HG03039 (cell line): ENCODE measurements around the gene TACR2.

Source experiments
- ATAC-seq: cut with Tn5 transposase; IDR thresholded peaks from one replicate; pipeline ENCODE4 v1.9.1; 2021; ENCODE audit warnings: mild to moderate bottlenecking, moderate library complexity; ENCODE audit not compliant: unreplicated experiment

The TACR2 gene

GRCh38 chr10:69377191-69377590 is 39.5 kb downstream of the TACR2 start:
- ATAC-seq, result no peak

DNA sequence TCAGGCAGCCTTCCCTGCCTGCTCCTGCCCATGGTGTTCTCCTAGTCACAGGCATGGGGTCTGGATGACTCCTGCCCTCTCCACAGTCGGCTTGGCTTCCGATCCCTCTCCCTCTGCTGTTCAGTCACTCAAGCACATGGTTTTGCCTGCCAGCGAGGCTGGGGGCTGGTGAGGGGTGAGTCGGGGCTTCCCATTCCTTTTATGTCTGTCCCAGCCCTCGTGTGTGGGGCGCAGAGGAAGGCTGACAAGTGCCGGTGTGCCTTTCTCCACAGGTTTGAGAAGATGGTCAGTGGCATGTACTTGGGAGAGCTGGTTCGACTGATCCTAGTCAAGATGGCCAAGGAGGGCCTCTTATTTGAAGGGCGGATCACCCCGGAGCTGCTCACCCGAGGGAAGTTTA is 40.1 kb downstream of the TACR2 start:
- no peak for ATAC-seq

DNA sequence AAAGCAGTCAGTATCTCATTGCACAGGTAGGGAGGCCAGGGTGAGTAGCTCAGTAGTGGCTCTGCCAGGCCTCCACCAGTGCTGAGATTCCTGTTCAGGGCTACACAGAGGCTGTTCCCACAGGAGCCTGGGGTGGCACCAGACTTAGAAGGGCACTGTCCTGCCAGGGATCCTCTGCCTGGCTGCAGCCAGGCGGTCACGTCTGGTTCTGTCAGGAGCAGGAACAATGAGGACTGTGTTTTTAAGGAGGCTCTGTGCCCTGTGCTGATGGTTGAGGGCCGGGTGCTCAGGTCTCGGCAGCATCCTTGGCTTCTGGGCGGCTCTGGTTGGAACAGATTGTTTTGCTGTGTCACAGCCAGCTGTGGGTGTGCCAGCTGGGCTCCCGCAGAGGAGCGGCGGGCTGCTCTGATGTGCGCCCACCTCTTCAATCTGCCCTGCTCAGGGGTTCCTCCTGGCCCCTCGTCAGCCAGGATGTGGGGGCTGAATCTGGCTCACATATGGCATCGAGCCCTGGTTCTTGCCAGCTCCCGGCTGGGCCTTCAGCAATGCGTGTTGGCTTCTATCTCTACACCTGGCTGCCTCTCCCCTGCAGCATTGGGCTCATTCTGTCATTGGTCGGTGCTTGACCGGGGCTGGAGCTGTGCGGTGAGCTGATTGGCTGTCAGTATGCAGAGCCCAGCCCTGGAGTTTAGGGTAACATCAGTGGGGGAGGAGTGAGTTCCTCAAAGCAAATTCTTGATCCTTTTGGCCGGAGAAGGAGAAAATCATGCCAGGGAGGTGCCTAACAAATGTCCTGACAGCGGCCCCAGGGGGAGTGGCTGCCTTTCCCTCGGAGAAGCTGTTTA is 41.2 kb downstream of the TACR2 start:
- ATAC-seq, result no peak

DNA sequence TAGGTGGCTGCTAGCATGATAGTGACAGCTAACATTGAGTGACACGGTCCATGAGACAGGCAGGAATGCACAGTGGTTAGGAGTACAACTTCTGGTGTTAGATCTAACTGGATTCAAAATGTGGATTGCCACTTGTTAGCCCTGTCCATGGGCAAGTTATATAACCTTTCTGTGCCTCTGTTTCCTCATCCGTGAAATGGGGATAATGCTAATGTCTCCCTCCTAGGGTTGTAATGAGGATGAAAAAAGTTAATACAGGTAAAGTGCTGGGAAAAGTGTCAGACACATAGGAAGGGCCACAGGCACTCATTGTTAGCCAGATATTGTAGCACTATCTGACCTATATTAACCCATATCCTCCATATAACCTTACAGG is 41.8 kb downstream of the TACR2 start:
- no peak for ATAC-seq

DNA sequence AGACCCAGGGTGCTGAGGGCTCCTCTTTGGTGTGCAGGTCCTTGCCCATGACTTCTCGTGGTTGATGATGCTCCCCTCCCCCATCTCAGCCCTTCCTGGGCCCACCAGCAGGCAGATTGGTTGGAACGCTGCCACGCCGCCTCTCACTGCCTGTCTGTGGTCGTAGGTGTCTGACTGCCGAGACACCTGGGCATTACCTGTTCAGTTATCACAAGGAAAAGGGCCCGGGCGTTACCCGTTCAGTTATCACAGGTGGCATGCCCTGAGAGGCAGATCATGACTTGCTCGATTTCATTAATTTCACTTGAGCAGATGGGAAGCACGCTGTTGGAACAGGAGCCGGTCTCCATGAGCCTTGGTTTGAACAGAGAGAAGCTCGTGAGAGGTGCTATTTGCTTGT is 42.5 kb downstream of the TACR2 start:
- ATAC-seq, result no peak

GRCh38 chr10:69372126-69372980 is 44.4 kb downstream of the TACR2 start:
- no peak for ATAC-seq

DNA sequence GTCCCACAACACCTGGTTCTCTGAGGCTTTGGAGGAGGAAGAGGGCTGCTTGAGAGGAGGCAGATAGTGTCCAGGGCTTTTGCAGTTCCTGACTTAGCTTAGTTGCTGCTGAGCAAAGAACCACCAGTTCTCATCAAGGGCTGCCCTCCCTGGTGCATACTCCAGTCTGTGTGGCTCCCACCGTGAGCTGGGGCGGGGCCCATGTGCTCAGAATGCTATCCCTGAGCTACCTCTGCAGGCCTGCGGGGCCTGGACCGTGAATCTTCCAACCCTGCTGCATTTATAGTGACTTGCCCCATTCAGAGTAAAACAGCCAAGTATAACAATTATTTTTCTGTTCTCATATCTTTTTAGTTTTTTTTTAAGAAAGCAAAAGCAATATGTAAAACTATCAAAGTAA is 49.2 kb downstream of the TACR2 start:
- no peak for ATAC-seq

DNA sequence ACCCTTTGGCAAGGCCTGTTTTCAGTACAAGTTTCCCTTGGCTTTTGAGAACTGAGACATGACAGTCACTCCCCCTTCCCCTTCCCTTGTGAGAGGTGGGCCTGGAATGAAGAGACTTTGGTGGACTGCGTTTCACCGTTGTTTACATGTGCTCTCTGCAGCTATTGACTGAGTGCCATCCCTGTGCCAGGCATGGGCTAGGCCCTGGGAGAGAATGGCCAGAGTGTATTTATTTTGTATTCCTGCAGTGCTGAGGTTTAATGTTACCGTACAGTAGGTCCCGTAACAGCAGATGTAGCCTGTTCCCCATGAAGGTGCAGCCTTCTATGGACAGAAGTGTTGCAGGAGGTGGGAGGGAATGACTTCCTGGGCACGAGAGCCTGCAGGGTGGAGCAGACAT is 50.0 kb downstream of the TACR2 start:
- ATAC-seq, result no peak

DNA sequence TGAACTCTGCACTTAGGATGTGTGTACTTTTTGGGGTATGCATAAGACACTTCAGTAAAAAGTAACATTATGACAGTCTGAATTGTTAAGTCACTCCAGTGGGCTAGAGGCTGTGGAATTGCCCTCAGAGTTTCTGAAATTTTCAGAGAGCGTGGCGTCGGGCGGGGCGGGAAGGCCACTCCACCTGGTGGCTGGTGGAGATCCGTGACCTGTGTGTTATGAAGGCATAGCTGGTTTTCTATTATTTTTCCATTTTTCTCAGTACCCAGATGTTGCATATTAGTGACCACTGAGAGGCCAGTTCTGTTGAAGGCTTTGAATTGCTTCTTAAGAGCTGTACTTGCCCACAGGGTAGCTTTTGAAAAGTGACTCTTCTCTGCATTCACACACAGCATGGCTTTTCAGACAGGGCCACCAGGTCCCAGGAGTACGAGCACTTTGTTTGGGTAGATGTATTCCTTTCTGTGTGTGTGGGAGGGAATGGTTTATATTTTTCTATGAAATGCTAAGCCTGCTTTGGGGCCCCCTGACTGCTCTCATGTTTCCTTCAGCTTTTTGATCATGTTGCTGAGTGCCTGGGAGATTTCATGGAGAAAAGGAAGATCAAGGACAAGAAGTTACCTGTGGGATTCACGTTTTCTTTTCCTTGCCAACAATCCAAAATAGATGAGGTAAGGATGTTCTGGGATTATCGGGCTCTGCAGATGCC is 52.3 kb downstream of the TACR2 start:
- ATAC-seq, result no peak

GRCh38 chr10:69363666-69364065 is 53.1 kb downstream of the TACR2 start:
- ATAC-seq, result no peak

- ATAC-seq, result no peak
These were observed 54.2 kb downstream of the TACR2 start for GRCh38 chr10:69362471-69362954.

DNA sequence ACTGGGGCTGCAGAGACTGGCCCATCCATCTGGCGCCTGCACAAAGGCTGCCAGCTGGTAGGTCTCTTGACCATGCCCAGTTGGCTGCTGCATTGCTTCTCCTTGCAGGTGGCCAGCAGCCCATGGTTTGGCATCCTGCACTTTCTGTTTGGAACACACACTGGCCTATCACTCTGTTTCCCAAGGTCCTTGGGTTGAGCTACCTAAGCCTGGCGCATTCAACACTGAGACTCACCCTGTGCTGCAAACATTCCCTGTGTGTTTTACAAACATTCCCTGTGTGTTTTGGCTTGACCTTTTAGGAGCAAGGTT is 55.5 kb downstream of the TACR2 start:
- ATAC-seq, result no peak

- no peak for ATAC-seq
These were observed 56.0 kb downstream of the TACR2 start for GRCh38 chr10:69360485-69361302.

DNA sequence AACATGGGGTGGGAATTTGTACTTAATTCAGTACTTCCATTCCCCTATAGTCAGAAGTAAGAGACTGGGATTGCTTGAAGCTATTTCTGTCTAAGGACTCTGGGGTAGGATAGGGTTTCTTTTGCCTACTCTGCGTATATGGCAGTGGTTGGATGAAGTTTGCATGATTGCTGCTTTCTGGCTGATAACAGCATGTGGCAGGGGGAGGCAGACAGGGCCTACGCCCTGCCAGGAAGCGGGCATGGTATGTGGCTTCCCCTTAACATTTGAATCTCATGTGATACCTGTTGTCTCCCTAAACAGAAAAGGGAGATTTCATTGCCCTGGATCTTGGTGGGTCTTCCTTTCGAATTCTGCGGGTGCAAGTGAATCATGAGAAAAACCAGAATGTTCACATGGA is 57.1 kb downstream of the TACR2 start:
- ATAC-seq, result no peak

GRCh38 chr10:69359148-69359547 is 57.6 kb downstream of the TACR2 start:
- ATAC-seq, result no peak

DNA sequence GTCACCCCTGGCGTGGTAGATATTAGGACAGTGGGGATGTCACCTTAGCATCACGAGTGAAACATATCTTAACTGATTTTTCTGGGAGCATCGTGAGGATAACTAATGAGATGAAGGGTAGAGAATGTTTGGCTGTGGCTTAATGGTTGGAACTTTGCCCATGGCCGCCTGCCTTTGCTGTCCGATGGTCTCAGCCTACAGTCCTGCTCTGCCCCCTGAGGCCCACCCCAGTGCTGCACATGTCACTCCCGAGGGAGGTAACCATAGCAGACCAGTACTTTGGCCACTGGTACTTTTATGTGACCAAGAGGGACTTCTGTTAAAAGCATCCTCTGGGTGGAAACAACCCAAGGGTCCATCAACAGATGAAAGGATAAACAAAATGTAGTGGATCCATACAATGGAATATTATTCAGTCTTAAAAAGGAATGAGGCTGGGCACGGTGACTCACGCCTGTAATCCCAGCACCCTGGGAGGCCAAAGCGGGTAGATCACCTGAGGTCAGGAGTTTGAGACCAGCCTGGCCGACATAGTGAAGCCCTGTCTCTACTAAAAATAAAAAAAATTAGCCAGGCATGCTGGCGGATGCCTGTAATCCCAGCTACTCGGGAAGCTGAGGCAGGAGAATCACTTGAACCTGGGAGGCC is 58.4 kb downstream of the TACR2 start:
- ATAC-seq, result no peak

- no peak for ATAC-seq
These were observed 60.5 kb downstream of the TACR2 start for GRCh38 chr10:69356187-69356586.

DNA sequence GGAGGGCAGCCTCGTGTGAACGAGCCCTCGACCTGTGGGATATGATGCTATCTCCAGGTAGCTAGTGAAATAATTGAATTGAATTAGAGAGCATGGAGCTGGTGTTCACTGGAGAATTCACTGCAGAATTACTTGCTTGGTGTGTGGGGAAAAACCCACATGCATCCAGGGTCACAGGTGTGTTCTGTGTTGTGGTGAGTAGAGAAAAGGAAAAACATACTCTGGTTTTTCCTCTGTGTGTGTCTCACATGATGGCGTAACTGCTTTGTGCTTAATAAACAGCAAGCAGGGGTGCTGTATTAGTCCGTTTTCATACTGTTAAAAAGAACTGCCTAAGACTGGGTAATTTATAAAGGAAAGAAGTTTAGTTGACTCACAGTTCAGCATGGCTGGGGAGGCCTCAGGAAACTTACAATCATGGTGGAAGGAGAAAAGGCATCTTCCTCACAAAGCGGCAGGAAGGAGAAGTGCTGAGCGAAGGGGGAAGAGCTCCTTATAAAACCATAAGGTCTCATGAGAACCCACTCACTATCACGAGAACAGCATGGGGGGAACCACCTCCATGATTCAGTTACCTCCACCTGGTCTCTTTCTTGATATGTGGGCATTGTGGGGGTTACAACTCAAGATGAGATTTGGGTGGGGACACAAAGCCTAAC is 62.6 kb downstream of the TACR2 start:
- no peak for ATAC-seq
